ENCODE results near the gene POLD4.

The POLD4 gene

DNA sequence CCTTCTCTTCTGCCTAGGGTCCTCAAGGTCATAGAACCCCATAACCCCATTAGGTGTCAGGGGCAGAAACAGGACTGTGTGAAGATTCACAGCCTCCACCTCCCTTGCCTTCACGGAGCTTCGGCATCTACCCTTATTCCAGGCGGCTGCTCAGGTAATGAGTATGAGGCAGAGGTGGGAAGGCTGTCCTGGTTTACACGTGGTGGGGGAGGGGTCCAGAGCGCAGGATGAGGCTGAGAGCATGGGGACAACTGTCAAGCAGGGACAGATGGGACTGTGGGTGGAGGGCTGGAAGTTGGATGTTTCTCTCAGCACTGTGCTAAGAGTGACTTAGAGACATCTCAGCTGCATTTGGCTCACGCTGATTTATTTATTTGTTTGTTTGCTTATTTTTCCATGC, 34.2 kb upstream of the POLD4 start:
- no peak for DNase-seq

DNA sequence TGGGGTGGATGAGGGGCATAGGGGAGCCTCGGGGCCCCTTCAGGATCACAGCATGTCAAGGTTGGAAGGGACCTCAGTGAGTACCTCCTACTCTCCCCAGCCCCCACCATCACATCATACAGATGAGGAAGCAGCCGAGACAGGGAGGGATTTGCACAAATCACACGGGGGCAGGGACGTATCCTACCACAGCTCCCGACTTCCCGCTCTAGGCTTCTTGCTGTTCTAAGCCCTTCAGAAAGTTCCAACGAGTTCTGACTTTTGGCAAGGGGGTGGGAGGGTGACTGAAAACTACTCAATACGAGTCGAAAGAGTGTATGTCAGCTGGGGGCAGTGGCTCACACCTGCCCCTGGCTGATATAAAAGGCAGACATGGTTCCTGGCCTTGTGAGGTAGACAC, 33.7 kb upstream of the POLD4 start:
- DNase-seq, result no peak

DNA sequence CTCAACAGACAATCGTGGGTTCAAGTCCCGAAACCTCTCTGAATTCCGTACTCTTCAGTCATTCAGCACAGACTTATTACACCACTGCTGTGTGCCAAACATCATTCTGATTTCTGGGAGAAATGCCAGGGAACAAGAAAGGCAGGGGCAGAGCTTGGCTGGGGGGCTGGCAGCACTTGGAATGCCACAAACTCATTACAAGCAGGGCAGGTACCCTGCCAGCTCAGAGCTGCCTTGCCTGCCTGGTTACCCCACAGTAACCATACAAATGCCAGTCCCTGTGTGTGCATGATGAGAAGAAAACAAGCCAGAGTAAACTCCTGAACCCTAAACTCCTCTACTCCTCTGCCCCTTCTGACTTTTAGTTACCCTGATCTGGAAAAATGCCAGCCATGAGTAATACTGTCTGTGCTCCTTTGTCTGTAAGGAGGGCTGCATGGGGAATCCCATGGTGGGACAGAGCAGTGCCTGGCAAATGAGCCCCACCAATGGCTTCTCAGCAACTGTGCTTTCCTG, 31.6 kb upstream of the POLD4 start:
- DNase-seq, result no peak

DNA sequence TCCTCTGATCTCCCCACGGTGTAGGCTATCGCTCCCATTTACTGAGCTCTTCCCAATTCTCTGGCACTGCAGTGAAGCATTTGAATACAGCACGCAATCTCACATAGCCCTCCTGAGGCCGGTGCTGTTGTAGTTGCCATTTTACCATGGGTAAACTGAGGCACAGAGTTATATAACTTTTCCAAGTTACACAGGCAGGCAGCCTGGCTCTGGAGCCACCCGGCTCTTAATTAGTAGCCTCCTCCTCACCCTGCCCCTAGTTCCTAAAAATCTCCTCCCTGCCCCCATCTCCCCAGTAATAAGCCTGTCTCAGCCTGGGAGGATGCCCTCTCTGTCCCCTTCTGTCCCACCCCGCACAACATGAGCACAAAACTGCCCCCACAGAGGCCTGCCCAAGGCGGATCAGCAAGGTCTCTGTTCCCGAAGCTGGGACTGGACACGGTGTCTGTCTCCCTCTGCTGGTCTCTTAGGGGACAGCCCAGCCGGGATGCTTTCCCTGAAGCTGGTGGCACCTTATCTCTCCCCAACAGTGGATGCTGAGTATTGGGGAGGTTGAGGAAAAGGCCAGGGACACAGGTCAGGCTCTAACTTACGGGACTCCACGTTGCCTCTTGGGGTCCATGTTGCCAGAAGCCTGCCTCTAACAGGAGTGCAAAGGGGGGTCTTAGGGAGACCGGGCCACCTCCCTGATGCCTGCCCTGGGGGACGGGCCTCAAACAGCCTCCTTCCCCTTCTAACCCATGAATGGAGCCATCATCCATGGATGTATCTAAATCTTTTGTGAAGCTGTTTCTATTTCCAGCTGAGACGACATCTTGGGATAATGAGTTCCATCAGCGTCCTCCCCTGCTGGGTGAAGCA, 29.2 kb upstream of the POLD4 start:
- no peak for DNase-seq

DNA sequence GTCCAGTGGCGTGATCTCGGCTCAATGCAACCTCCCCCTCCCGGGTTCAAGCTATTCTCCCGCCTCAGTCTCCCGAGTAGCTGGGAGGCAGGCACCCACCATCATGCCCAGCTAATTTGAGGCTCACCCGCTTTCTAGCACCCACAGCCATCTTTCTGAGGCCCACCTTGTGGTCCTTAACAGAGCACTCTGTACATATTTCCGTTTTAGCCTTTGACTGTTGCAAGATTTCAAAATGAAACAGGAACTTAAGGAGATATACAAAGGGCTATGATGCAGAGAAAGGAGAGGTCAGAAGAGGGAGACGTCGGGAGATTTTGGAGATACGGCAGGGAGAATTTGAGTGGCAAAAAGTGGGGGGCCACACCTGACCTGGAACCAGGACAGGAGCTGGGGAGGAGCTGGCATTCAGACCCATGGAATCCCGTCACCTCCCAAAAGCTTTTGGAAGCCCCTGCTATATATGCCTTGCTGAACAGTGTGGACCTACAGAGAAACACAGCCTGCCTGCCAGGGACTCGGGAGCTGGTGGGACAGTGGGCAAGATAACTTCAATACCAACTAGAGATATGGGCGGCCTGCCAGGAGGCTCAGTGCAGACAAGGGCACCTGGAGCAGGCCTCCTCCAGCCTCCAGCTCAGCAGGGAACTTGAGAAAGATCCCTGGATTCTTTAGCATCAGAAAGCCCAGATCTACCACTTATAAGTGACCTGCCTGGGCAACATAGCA, 28.1 kb upstream of the POLD4 start:
- no peak for DNase-seq

DNA sequence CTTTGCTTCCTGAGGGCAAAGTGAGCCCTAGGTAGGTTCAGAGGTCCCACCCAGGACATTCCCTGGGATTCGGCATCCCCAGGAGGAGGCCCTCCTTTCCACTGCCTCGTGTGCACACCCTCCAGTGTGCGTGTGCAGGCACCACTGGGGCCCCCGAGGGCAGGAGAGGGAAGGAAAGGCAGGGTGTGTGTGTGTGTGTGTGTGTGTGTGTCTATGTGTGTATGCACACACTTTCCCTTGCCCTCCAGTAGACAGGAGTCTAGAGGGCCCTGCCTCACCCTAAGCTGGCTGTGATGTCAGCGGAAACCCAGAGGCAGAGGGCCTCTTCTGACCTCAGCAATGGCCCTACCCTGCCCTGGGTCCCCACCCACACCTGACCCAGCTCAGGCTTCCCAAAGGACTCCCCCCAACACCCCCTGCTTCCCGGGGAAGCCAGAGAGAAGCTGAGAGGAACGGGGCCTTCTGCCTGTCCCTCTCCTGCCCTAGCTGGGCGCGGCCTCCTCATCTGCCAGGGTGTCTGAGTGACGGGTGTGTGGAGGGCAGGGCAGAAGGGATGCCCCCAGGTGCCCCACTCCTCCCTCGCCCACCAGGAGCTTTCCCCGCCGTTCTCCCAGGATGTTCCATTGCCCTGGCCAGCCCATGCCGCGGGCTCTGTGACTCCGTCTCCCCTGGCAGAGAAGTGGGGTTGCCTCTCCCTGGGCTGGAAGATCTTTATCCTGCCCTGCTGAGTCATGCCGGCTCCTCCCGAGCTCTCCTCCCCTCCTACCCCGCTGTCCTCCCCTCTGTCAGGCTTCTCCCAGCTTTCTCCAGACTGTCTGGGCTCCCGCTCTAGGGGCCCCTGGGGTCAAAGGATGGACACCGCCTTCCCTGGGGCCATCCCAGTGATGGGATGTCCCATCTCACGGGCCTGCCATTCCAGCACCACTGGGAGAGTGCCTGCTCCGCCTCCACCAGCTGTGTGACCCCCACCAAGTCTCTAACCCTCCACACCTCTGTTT, 26.0 kb upstream of the POLD4 start:
- DNase-seq, result no peak

DNA sequence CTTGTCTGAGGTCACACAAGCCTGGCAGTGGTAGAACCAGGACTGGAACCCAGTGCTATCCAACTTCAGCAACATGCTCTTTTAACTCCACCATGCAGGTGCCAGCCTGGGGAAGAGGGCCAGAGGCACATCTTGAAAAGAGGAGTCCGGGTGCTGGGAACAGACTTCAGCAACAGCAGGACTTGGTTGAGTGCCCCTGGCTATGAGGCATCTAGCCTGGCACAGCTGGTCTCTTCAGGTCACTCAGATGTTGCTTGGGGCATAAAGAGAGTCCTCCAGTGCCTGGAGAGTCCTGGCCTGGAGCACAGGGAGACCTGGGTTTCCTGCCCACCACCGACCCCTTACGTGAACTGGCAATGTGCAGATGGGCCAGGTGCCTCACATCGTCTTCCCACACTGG, 25.2 kb upstream of the POLD4 start:
- no peak for DNase-seq

DNA sequence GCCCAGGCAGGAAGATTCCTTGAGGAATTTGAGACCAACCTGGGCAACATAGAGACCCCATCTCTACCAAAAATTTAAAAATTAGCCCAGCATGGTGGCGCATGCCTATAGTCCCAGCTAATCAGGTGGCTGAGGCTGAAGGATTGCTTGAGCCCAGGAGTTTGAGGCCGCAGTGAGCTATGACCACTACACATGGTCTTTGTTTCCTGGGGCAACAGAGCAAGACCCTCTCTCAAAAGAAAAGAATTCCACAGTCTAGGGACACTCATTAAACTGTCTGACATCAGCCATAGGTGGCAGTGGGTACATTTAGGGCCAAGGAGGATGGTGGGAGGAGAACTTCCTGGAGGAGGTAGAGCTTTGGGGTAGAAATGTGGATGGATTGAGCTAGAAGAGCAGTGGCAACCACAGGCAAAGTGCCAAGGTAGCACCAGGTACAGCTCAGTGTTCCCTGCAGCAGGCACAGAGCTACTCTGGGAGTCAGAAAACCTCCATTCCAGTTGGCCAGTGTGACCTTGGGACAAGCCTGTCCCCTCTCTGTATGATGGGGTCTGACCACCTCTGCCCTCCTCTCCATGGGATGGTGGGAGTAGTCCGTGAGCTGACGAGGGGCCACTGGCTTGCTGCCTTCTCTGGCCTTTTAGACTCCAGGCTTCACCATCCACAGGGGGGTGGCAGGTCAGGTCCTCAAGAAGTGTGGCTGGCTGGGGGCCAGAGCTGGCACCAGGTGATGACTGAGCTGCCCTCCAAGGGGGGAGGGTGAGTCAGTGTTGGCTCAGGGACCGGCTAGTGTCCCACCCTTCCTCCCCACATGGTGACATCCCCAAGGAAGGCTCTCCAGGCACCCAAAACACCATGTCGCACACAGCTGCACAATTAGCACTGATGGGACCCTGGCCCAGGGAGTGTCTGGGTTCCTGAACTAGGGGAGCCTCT, 23.8 kb upstream of the POLD4 start:
- no peak for DNase-seq

DNA sequence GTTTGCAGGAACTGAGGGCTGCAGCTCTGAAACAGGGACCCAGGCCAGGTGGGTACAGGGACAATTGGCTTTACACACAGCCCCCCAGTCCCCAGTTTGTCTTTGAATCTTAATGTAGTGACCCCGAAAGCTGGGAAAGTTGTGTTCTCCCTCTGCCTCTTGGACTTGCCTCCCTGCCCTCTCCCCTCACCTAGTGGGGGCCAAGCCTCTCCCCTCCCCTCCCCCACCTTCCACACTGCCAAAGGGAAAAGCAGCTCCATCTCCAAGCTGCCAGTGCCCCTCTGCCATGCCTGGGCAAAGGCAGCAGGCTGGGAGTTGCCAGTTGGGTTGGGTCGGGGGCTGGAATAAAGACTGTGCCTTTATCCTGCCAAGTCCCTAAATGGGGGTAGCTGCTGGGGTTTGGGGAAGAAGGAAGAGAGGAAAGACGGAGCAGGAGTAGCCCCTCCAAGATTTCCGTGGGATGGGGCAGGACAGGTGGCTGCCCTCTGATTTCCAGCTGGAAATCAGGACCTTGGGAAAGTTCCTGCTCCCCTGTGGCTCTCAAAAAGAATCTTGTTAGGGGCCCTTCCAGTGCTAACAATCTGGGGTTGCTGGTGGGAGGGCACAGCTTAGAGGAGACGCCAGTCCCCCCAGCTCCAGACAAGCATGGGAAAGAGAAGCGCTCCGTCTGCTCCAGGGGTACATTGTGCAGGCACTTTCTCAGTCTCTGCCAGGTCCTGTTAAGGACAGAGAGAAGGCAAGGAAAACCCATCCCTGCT, 22.9 kb upstream of the POLD4 start:
- DNase-seq, result no peak

DNA sequence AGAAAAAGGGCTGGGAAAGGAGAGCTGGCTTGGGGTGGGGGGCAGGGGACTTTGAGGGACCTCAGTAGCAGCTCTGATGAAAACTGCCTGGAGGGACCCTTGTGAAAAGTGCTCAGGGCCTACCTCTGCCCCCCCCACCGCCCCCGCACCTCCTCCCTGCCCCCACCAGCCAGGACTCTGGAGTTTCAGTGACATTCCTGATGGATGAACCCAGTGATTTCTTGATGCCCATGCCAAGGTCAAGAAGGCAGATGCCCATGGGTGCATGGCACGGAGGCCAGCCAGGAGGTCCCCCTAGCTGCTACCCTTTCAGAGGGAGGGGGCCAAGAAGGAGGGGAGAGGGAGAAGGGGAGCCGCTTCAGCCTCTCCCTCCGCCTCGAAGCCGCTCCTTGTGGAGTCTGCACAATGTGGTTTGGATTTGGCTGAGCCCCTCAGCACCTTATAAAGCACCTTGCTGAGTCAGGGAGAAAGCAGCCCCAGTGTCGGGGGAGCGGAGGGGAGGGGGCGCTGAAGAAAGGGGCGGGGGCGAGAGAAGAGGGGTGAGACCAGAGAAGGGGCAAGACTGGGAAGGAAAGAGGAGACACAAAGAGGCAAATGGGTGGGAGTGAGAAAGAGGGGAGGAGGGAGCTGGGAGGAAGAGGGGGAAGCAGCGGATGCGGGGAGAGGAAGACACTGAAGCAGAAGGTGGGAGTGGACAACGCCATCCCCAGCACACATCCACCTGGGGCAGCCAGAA, 22.1 kb upstream of the POLD4 start:
- no peak for DNase-seq

DNA sequence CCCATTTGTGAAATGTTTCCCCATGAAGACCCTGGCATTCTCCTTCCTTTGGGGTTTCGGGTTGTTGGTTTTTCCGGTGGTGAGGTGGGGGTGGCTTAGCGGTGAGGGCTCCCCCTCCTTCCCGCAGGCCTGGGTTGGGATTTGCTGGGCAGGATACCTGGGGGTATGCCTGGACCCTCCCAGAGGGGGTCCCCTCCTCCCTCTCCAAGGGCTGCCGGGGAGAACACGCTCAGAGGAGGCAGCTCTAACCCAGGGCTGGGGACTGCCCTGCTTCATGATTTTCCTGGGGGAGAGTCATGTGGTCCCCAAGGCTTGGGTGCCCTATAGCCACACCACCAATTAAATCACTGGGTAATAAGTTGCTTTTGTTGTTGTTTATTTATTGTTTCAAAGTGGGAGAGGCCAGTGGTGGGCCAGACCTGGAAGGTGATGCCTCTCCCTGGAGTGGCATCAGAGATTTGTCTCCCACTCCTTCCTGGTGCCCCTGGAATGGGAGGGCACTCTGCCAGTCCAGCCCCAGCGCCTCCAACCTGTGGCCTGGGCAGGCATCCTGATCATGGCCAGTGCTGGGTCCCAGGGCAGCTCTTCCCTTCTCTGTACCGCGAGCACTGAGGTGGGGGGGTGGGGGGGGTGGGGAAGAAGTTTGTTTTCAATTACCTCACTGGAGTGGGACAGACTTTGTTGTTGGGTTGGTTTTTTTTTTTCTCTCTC, 21.4 kb upstream of the POLD4 start:
- no peak for DNase-seq

DNA sequence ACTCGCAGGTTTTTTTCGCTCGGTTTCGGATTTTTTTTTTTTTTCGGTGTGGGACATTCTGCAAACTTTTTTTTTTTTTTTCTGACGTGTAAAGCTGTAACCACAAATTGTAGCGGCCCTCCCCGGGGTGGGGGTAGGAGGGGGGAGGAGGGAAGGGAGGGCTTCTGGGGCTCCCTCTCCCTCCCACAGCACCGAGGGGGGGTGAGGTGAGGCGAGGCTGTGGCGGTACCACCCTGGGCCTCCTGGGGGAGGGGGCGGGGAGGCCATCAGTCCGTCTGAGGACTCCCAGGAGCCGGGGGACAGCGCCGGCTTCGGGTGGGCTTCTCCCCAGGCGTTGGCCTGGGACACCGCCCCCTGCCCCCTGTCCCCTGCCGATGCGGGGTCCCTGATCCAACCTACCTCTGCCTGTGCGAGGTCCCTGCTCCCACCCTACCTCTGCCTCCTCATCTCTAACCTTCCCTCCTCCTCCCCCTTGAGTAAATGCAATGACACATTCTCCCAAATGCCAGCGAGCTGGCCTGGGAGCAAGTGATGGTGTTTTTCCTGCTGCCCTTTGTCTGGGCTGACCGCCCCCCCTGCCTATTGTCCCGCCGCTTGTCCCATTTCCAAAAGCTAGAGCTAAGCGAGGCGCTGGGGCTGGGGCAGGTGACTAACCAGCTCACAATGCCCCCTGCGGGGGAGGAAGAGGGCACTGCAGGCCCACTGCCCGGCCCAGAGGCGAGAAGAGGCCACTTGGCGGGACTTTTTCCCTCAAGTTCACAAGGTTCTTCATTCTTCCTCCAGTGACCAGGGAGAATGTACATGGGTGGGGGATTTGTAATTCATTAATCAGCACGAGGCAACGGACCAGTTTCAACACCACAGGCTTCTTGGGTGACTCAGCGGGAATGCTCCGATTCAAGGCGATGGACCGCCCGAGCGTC, 20.6 kb upstream of the POLD4 start:
- no peak for DNase-seq

DNA sequence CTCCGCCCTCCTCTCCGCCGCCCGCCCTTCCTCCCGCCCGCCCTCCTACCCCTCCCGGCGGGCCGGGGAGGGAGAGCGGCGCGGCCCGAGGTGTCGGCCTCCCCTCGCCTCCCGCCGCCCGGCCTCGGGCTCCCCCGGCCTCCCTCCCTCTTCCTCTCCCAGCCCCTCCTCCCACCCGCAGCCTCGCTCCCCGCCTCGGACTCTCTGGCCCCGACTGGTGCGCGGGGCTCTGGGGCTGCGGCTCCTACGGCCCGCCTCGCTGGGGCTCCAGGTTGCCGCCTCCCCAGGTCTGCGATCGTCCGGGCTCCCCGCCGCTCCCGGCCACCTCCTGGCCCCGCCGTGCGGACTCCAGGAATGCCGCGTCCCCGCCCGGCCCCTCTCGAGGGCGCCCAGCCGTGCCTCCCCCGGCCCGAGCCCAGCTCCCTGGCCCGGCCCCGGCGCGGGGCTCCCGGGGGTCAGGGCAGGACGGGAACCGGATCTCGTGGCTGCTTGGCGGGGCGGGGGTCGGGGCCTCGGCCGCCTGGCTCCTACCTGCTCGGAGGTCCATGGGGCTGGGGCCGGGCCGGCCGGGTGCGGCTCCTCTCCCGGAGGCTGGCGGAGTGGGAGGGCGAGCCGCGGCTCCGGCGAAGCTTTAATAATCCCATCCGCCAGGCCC, 19.8 kb upstream of the POLD4 start, which contains the start of gene CLCF1:
Gene CLCF1, minus strand, starts transcription at position 606 of the 655 bp plus-strand sequence. Its CDS starts 59 bp downstream, at position 547.
- no peak for DNase-seq

DNA sequence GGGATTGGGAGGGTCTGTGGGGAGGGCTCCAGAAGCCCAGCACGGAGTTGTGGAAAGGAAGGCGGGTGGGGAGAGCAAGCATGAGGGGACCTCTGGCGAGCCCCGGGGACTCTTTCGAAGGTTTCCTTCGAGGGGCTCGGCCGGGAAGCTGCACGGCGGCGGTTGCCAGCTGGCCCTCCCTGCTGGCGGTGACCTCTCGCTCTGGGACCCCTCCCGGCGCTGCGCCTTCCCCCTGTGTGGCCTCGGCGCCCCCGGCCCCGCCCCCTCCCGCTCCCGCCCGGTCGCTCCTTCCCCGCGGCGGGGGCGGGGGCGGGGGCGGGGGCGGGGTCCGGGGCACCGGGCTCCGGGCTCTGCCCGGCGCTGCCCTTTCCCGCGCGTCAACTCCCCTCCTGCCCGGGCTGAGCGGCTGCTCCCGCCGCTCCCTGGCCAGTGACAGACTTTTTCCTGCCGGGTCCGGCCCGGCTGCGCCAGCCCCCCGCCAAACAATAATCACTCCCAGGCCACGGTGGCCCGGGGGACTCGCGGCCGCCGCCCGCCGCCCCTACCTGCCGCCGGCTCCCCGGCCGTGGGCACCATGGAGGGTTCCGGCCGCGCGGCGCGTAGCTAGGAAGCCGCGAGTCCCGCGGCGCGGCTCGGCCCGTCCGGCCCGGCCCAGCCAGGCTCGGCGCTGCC, 19.1 kb upstream of the POLD4 start:
- DNase-seq, result no peak

DNA sequence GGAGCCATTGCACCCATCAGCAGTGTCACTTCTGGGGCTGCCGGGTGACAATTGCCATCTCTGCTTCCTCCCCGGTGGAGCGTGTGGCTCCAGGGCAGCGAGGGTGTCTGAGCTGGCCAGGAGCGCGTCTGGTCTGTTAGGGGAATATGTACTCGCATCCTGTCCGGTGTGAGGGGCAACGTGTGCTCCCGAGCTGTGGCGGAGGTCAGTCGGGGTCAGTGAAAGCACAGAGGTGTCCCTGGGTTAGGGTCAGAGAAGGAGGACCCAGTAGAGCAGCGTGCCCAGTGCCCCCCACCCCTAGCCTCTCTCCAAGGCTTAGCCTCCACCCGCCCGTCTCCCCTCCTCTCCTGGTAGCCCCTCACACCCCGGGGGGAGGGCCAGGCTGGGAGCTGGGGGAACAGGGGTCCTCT, 18.6 kb upstream of the POLD4 start:
- no peak for DNase-seq

DNA sequence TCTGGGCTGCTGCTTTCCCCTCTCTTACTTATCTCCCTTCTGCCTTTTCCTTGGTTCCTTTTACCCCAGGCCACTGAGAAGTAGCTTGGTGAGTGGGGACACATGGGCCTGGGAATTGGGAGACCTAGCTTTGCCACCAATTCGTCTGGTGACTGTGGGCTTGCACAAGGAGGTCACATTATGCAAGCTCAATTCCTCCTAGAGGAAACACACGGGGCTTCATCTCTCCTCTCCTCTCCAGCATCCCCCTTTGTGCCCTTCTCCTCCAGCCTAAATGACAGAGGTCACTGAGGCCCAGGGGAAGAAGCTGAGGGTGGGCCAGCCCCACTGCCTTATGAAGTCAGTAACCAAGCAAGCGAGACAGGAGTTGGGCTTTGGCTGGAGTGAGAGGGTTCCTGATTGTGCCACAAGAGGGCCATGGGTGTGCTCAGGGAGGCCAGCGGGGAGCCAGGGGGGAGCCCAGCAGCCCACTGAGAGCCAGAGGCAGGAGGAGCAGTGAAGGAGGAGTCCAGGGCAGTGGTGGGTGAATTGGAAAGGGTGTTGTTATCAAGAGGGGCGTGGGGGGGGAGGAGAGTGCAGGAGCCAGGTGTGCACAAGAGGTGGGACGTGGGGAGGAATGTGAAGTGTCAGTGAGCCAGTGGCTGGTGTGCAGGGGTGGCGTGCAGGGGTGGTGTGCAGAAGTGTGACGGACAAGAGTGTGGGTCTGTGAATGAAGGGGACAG, 18.0 kb upstream of the POLD4 start:
- no peak for DNase-seq

Data from NCI-H1436 treated with DMSO at 0.1 percent for 48 hours (cell line).